ENCODE data around the gene ZNF426.

The ZNF426 gene

GRCh38 chr19:9498183-9498902 lies 40.1 kb downstream of the ZNF426 start, which contains the start of gene ZNF560:
TSS of gene ZNF560 (minus strand) at chr19:9498616. CDS start at chr19:9475313, 23,303 bp downstream.
- FAIRE-seq = no peak

GRCh38 chr19:9494096-9494495 lies 44.3 kb downstream of the ZNF426 start:
- DNase-seq (ENCODE audit: low spot score) (no peak), FAIRE-seq (no peak)

More at GRCh38 chr19:9498183-9498902, 40.1 kb downstream of the ZNF426 start, which contains the start of gene ZNF560:
- DNase-seq (ENCODE audit: low spot score) = no peak

- no peak for DNase-seq (ENCODE audit: low spot score)
Measured at GRCh38 chr19:9487016-9487415, 51.4 kb downstream of the ZNF426 start.

GRCh38 chr19:9485140-9485539 lies 53.3 kb downstream of the ZNF426 start:
- FAIRE-seq (no peak), DNase-seq (ENCODE audit: low spot score) (no peak)

More at GRCh38 chr19:9487016-9487415, 51.4 kb downstream of the ZNF426 start:
- no peak for FAIRE-seq

- FAIRE-seq = no peak
- no peak for DNase-seq (ENCODE audit: low spot score)
Measured at GRCh38 chr19:9474975-9475374, 63.5 kb downstream of the ZNF426 start.

Data from urothelium cell line (cell line).